ENCODE measurements around the gene ACTL10.
"Not testable (repeated sequence)": the region's sequence is repeated elsewhere in the genome, so short reads cannot be mapped to it uniquely, and the experiment has no call there.

ACTL10 gene

GRCh38 chr20:33697129-33697528 lies 30.4 kb downstream of the ACTL10 start:
- no peak for DNase-seq

- DNase-seq, result not testable (repeated sequence)
These were observed 32.2 kb downstream of the ACTL10 start for GRCh38 chr20:33698966-33699365.

GRCh38 chr20:33700696-33701441 lies 34.1 kb downstream of the ACTL10 start:
- DNase-seq, result not testable (repeated sequence)

- DNase-seq, result no peak
These were observed 35.1 kb downstream of the ACTL10 start for GRCh38 chr20:33701629-33702450.

GRCh38 chr20:33702861-33703260 lies 36.1 kb downstream of the ACTL10 start:
- no peak for DNase-seq

- no peak for DNase-seq
These were observed 36.9 kb downstream of the ACTL10 start for GRCh38 chr20:33703498-33704137.

- DNase-seq, result no peak
These were observed 37.6 kb downstream of the ACTL10 start for GRCh38 chr20:33704197-33704924.

- no peak for DNase-seq
These were observed 40.9 kb downstream of the ACTL10 start for GRCh38 chr20:33707668-33708067.

- no peak for DNase-seq
These were observed 42.7 kb downstream of the ACTL10 start for GRCh38 chr20:33709398-33709797.

- DNase-seq, result no peak
These were observed 43.3 kb downstream of the ACTL10 start for GRCh38 chr20:33709905-33710541.

GRCh38 chr20:33710681-33711445 lies 44.1 kb downstream of the ACTL10 start:
- DNase-seq, result no peak

GRCh38 chr20:33711446-33711738 lies 44.6 kb downstream of the ACTL10 start:
- no peak for DNase-seq

- DNase-seq, result no peak
These were observed 47.2 kb downstream of the ACTL10 start for GRCh38 chr20:33713865-33714367.

GRCh38 chr20:33716498-33716897 lies 49.8 kb downstream of the ACTL10 start:
- DNase-seq, result no peak

Data from CD4-positive, alpha-beta T cell treated with Interleukin-6 for 4 hours (primary cell).